Measurements from ENCODE around the gene NEIL3. TPM values are rescaled to one million over a fixed set of nuclear protein-coding genes. Genes with fewer than 3 reads are reported as not detected.

The NEIL3 gene
- total RNA-seq, 1 experiment from 2014 or later: 10.2 TPM

GRCh38 chr4:177313263-177313662 is 3.6 kb downstream of the NEIL3 start:
- Histone ChIP-seq H3K27me3 (ENCODE audit: low read length) (no peaks in the 10 kb centered on the region), H4K20me1 (ENCODE audit: low read length) (no peaks in the 10 kb centered on the region), H3K36me3 (ENCODE audit: low read depth, low read length) (no peaks in the 10 kb centered on the region), H3K4me1 (ENCODE audit: insufficient read depth, low read length) (peaks cover 27% of the 10 kb centered on the region), H3K9me2 (replicated peaks; ENCODE audit: low read length) (no peaks in the 10 kb centered on the region), H3K9me3 (ENCODE audit: low read length) (no peaks in the 10 kb centered on the region), H3K4me2 (ENCODE audit: low read length) (peak overlapping the region; percentile 21), H3F3A (ENCODE audit: low read length, unreplicated experiment) (no peaks in the 10 kb centered on the region), H3K79me2 (ENCODE audit: low read length) (peaks cover 61% of the 10 kb centered on the region), H3K4me3 (ENCODE audit: low read length) (no peak overlapping the region), H3K27ac (ENCODE audit: low read length) (no peak overlapping the region), H3K9ac (ENCODE audit: low read length) (no peak overlapping the region), H2AFZ (ENCODE audit: low read length) (no peak overlapping the region)
- TF ChIP-seq, protein P1, sequence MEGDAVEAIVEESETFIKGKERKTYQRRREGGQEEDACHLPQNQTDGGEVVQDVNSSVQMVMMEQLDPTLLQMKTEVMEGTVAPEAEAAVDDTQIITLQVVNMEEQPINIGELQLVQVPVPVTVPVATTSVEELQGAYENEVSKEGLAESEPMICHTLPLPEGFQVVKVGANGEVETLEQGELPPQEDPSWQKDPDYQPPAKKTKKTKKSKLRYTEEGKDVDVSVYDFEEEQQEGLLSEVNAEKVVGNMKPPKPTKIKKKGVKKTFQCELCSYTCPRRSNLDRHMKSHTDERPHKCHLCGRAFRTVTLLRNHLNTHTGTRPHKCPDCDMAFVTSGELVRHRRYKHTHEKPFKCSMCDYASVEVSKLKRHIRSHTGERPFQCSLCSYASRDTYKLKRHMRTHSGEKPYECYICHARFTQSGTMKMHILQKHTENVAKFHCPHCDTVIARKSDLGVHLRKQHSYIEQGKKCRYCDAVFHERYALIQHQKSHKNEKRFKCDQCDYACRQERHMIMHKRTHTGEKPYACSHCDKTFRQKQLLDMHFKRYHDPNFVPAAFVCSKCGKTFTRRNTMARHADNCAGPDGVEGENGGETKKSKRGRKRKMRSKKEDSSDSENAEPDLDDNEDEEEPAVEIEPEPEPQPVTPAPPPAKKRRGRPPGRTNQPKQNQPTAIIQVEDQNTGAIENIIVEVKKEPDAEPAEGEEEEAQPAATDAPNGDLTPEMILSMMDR (conservative IDR thresholded peaks at IDR 0.05; ENCODE audit: low read depth, low read length): no peak
- TF ChIP-seq EZH2phosphoT487 (IDR thresholded peaks at IDR 0.05; ENCODE audit: borderline replicate concordance, low read length) (no peak), EZH2 (IDR thresholded peaks at IDR 0.05; ENCODE audit: low read length, unreplicated experiment) (no peak)
- DNase-seq: no peak
- BruUV-seq (replicated peaks): no TSS peak
- ChIA-PET CTCF (no interaction called here), POLR2A (ENCODE audit: unreplicated experiment) (no interaction called here)
- ATAC-seq: no peak
- intact Hi-C loops (cut with micrococcal nuclease): no loop called here

- ATAC-seq: no peak
- H3K27ac ChIP-seq (ENCODE audit: low read length): no peak overlapping the region
- no peaks in the 10 kb centered on the region for H3K9me2 ChIP-seq (replicated peaks; ENCODE audit: low read length)
- no peak overlapping the region for H2AFZ ChIP-seq (ENCODE audit: low read length)
- H4K20me1 ChIP-seq (ENCODE audit: low read length): no peaks in the 10 kb centered on the region
- TF ChIP-seq EZH2 (IDR thresholded peaks at IDR 0.05; ENCODE audit: low read length, unreplicated experiment): no peak
- TF ChIP-seq EZH2phosphoT487 (IDR thresholded peaks at IDR 0.05; ENCODE audit: borderline replicate concordance, low read length): no peak
- TF ChIP-seq, protein P1 (conservative IDR thresholded peaks at IDR 0.05; ENCODE audit: low read depth, low read length): no peak
- H3K36me3 ChIP-seq (ENCODE audit: low read depth, low read length): no peaks in the 10 kb centered on the region
- ChIA-PET CTCF (no interaction called here), POLR2A (ENCODE audit: unreplicated experiment) (no interaction called here)
- intact Hi-C loops (cut with micrococcal nuclease): no loop called here
- no peak overlapping the region for H3K4me2 ChIP-seq (ENCODE audit: low read length)
- peaks cover 69% of the 10 kb centered on the region for H3K79me2 ChIP-seq (ENCODE audit: low read length)
- no TSS peak for BruUV-seq (replicated peaks)
- no peak for DNase-seq
- H3K4me1 ChIP-seq (ENCODE audit: insufficient read depth, low read length): peaks cover 14% of the 10 kb centered on the region; the same call in 1 of the 2 replicates
- no peaks in the 10 kb centered on the region for H3K9me3 ChIP-seq (ENCODE audit: low read length)
- H3K27me3 ChIP-seq (ENCODE audit: low read length): no peaks in the 10 kb centered on the region
- no peak overlapping the region for H3K4me3 ChIP-seq (ENCODE audit: low read length)
- no peak overlapping the region for H3K9ac ChIP-seq (ENCODE audit: low read length)
- no peaks in the 10 kb centered on the region for H3F3A ChIP-seq (ENCODE audit: low read length, unreplicated experiment)
Measured at GRCh38 chr4:177315767-177316464, 6.2 kb downstream of the NEIL3 start.

DNA sequence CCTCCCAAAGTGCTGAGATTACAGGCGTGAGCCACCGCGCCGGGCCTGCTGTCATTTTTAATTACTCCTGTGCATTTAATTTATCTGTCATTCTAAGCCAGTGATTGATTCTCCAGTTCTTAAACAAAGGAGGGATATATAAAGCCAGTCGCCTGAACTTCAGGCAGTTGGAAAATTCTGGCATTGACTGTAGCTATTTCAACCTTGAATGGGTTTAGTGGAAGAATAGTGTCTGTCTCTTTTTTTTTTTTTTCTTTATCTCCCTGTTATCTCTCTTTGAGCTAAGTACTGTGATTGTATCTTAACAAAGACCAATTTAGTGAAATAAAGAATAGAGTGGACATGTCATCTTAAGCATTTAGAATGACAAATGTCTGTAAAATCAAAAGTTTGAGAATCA is 11.0 kb downstream of the NEIL3 start:
- H3K4me2 ChIP-seq (ENCODE audit: low read length): no peak overlapping the region
- intact Hi-C loops (cut with micrococcal nuclease): no loop called here
- H3K36me3 ChIP-seq (ENCODE audit: low read depth, low read length): peaks cover 13% of the 10 kb centered on the region
- no peaks in the 10 kb centered on the region for H4K20me1 ChIP-seq (ENCODE audit: low read length)
- H3F3A ChIP-seq (ENCODE audit: low read length, unreplicated experiment): no peaks in the 10 kb centered on the region
- ChIA-PET CTCF (no interaction called here), POLR2A (ENCODE audit: unreplicated experiment) (no interaction called here)
- no peak overlapping the region for H3K27ac ChIP-seq (ENCODE audit: low read length)
- no TSS peak for BruUV-seq (replicated peaks)
- no peaks in the 10 kb centered on the region for H3K9me3 ChIP-seq (ENCODE audit: low read length)
- ATAC-seq: no peak
- TF ChIP-seq EZH2 (IDR thresholded peaks at IDR 0.05; ENCODE audit: low read length, unreplicated experiment) (no peak), EZH2phosphoT487 (IDR thresholded peaks at IDR 0.05; ENCODE audit: borderline replicate concordance, low read length) (no peak)
- H3K9me2 ChIP-seq (replicated peaks; ENCODE audit: low read length): no peaks in the 10 kb centered on the region
- no peak overlapping the region for H2AFZ ChIP-seq (ENCODE audit: low read length)
- no peak overlapping the region for H3K4me3 ChIP-seq (ENCODE audit: low read length)
- H3K79me2 ChIP-seq (ENCODE audit: low read length): peaks cover 49% of the 10 kb centered on the region
- no peaks in the 10 kb centered on the region for H3K4me1 ChIP-seq (ENCODE audit: insufficient read depth, low read length)
- DNase-seq: no peak
- no peak overlapping the region for H3K9ac ChIP-seq (ENCODE audit: low read length)
- no peaks in the 10 kb centered on the region for H3K27me3 ChIP-seq (ENCODE audit: low read length)
